Measurements from ENCODE around the gene RBFOX1. TPM values are rescaled to one million over a fixed set of nuclear protein-coding genes. Genes with fewer than 3 reads are reported as not detected.

RBFOX1 gene
- total RNA-seq, 4 donors from 2014 or later: 0.12 to 0.54 TPM; not detected in 2

DNA sequence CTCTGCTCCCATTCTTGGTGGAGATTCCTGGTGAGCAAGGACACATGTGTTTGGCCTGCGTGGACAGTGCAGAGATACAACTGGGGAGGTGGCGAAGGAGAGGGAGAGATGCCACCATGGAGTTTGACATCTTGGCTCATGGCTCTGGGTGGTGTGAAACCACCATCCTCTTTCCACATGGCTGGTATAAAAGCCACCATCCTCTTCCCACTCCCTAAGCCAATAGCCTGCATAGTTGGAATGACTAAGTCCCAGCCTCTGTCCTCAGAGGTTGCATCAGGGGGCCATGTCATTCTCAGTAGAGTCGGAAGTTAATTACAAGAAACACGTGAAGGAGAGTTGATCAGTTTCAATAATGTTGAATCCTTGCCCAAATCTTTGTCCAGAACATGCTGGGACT, 10.0 kb downstream of the RBFOX1 start:
- Histone ChIP-seq H3K4me1 (no peaks in the 10 kb centered on the region), H3K9me3 (no peaks in the 10 kb centered on the region), H3K27me3 (peaks cover 13% of the 10 kb centered on the region), H3K27ac (no peak overlapping the region), H3K36me3 (no peaks in the 10 kb centered on the region), H3K4me3 (no peak overlapping the region)
- 40 to 74% methylated on average over 1 to 4 of the region's 4 CpGs for WGBS, 2 donors (ENCODE audit: low coverage in 1 of 2)
- TF ChIP-seq, protein P1, sequence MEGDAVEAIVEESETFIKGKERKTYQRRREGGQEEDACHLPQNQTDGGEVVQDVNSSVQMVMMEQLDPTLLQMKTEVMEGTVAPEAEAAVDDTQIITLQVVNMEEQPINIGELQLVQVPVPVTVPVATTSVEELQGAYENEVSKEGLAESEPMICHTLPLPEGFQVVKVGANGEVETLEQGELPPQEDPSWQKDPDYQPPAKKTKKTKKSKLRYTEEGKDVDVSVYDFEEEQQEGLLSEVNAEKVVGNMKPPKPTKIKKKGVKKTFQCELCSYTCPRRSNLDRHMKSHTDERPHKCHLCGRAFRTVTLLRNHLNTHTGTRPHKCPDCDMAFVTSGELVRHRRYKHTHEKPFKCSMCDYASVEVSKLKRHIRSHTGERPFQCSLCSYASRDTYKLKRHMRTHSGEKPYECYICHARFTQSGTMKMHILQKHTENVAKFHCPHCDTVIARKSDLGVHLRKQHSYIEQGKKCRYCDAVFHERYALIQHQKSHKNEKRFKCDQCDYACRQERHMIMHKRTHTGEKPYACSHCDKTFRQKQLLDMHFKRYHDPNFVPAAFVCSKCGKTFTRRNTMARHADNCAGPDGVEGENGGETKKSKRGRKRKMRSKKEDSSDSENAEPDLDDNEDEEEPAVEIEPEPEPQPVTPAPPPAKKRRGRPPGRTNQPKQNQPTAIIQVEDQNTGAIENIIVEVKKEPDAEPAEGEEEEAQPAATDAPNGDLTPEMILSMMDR (IDR thresholded peaks at IDR 0.05): no peak
- TF ChIP-seq EP300 (IDR thresholded peaks at IDR 0.05): no peak
- no peak for TF ChIP-seq POLR2A (IDR thresholded peaks at IDR 0.05)
- TF ChIP-seq POLR2AphosphoS5 (IDR thresholded peaks at IDR 0.05): no peak
- no peak for ATAC-seq

DNA sequence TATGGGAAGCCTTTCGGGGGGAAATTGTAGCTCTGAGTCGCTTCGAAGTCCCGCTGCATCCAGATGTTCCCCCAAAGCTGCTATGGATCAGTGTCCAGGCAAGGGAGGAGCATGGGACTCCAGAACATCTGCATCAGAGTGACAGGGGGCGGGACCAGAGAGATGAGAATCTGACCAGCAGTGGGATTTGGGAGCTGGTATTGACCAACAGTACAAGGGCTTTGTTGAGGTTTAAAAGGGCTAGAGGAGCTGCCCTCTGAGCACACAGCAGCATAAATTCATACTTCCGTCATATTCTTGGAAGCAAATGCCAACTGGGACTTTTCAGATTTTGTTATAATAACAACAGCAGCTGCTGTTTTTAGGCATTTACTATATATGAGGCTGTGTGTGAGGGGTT, 10.6 kb downstream of the RBFOX1 start:
- Histone ChIP-seq H3K27me3 (peaks cover 13% of the 10 kb centered on the region), H3K4me1 (no peaks in the 10 kb centered on the region), H3K36me3 (no peaks in the 10 kb centered on the region), H3K4me3 (no peak overlapping the region), H3K27ac (no peak overlapping the region), H3K9me3 (no peaks in the 10 kb centered on the region)
- 29 to 37% methylated on average over 1 to 2 of the region's 6 CpGs for WGBS, 2 donors (ENCODE audit: low coverage in 1 of 2)
- TF ChIP-seq EP300 (IDR thresholded peaks at IDR 0.05): no peak
- no peak for TF ChIP-seq POLR2AphosphoS5 (IDR thresholded peaks at IDR 0.05)
- TF ChIP-seq, protein P1 (IDR thresholded peaks at IDR 0.05): no peak
- TF ChIP-seq POLR2A (IDR thresholded peaks at IDR 0.05): no peak
- ATAC-seq: no peak

- H3K27ac ChIP-seq: no peak overlapping the region
- H3K27me3 ChIP-seq: peaks cover 18% of the 10 kb centered on the region
- H3K4me1 ChIP-seq: no peaks in the 10 kb centered on the region
- H3K36me3 ChIP-seq: no peaks in the 10 kb centered on the region
- ATAC-seq: no peak
- 36 to 57% methylated on average over 10 to 17 of the region's 23 CpGs for WGBS, 2 donors (ENCODE audit: low coverage in 1 of 2)
- H3K4me3 ChIP-seq: no peak overlapping the region
- no peaks in the 10 kb centered on the region for H3K9me3 ChIP-seq
- TF ChIP-seq POLR2A (IDR thresholded peaks at IDR 0.05) (no peak), EP300 (IDR thresholded peaks at IDR 0.05) (no peak), POLR2AphosphoS5 (IDR thresholded peaks at IDR 0.05) (no peak)
- TF ChIP-seq, protein P1 (IDR thresholded peaks at IDR 0.05): no peak
These were observed 12.5 kb downstream of the RBFOX1 start for GRCh38 chr16:7344830-7345780.

GRCh38 chr16:7350806-7351205, 18.2 kb downstream of the RBFOX1 start:
- Histone ChIP-seq H3K4me1 (no peaks in the 10 kb centered on the region), H3K9me3 (no peaks in the 10 kb centered on the region), H3K36me3 (no peaks in the 10 kb centered on the region), H3K27me3 (peaks cover 4% of the 10 kb centered on the region), H3K27ac (no peak overlapping the region), H3K4me3 (no peak overlapping the region)
- no peak for ATAC-seq
- 93 to 100% methylated on average over 2 of the region's 2 CpGs for WGBS, 2 donors (ENCODE audit: low coverage in 1 of 2)
- TF ChIP-seq POLR2A (IDR thresholded peaks at IDR 0.05) (no peak), POLR2AphosphoS5 (IDR thresholded peaks at IDR 0.05) (no peak), EP300 (IDR thresholded peaks at IDR 0.05) (no peak)
- TF ChIP-seq, protein P1 (IDR thresholded peaks at IDR 0.05): no peak
